Natural killer cell (primary cell): Measurements from ENCODE around the gene TENT5C. TPM values are rescaled to one million over a fixed set of nuclear protein-coding genes. Genes with fewer than 3 reads are reported as not detected.

Source experiments
- ATAC-seq, 3 donors: fragments of 150-1000 bp in 2 of 3; fragments of 200-7000 bp in 1 of 3; cut with Tn5 transposase; 1 replicate in 1 of 3; 2 replicates in 2 of 3; pipeline ENCODE4 v1.10.0; 2021; ENCODE audit warnings: mild to moderate bottlenecking in 2 of 3, moderate library complexity in 2 of 3
- DNase-seq, 2 donors: peaks; one replicate each; pipeline versions ENCODE4 v3.0.0 to v3.0.0-alpha.2; 2013 to 2021; ENCODE audit warnings: mixed read lengths in 1 of 2
- H3K27ac ChIP-seq: one replicate; pipeline ENCODE4 v1.5.1; 2013; ENCODE audit warnings: mild to moderate bottlenecking, low read length
- H3K27me3 ChIP-seq: one replicate; pipeline ENCODE4 v1.6.1; 2013; ENCODE audit warnings: low read length; ENCODE audit not compliant: control insufficient read depth, insufficient read depth
- H3K36me3 ChIP-seq: one replicate; pipeline ENCODE4 v1.6.1; 2013; ENCODE audit warnings: low read length; ENCODE audit not compliant: control insufficient read depth, insufficient read depth
- H3K4me1 ChIP-seq: one replicate; pipeline ENCODE4 v1.6.1; 2013; ENCODE audit warnings: low read length; ENCODE audit not compliant: control insufficient read depth, insufficient read depth
- H3K4me3 ChIP-seq: one replicate; pipeline ENCODE4 v1.5.1; 2013; ENCODE audit warnings: low read length
- H3K9me3 ChIP-seq: one replicate; pipeline ENCODE4 v1.6.1; 2013; ENCODE audit warnings: low read length; ENCODE audit not compliant: control insufficient read depth, insufficient read depth
- H3K27ac Mint-ChIP-seq, 2 donors: one replicate each; pipeline ENCODE4 v1.8.0; 2022; ENCODE audit warnings: mild to moderate bottlenecking in 2 of 2, mixed read lengths in 2 of 2, moderate library complexity in 1 of 2
- H3K27me3 Mint-ChIP-seq, 2 donors: one replicate each; pipeline ENCODE4 v1.8.0; 2022; ENCODE audit warnings: low read depth in 2 of 2, mixed read lengths in 2 of 2
- H3K36me3 Mint-ChIP-seq: one replicate; pipeline ENCODE4 v1.8.0; 2022; ENCODE audit warnings: mixed read lengths
- H3K4me1 Mint-ChIP-seq, 2 donors: one replicate each; pipeline ENCODE4 v1.8.0; 2022; ENCODE audit warnings: mixed read lengths in 2 of 2
- H3K4me3 Mint-ChIP-seq: one replicate; pipeline ENCODE4 v1.8.0; 2022; ENCODE audit warnings: mild to moderate bottlenecking, moderate library complexity, mixed read lengths
- H3K9me3 Mint-ChIP-seq, 2 donors: one replicate each; pipeline ENCODE4 v1.8.0; 2022; ENCODE audit warnings: mixed read lengths in 2 of 2
- CTCF ChIP-seq: fragments of 200-600 bp; IDR thresholded peaks from one replicate; pipeline ENCODE4 v1.8.0; 2022; ENCODE audit warnings: antibody characterized with exemption
- WGBS: methylation state at CpG from one replicate; pipeline ENCODE4 v1.1.7; 2013; ENCODE audit warnings: missing lambda C conversion rate; ENCODE audit not compliant: insufficient coverage; 5-methylcytosine and 5-hydroxymethylcytosine counted together
- intact Hi-C: fragments of 100-400 bp; cut with micrococcal nuclease; formaldehyde crosslinking; loops from one replicate; pipeline ENCODE4 v1.14.2; 2022
- total RNA-seq, 4 donors: library from RNA; stranded (reverse); fragments of 120-200 nt in 1 of 4; gene quantifications; one replicate each; pipeline versions ENCODE4 v1.2.3 to v1.2.4, GENCODE V29; 2013 to 2022

Gene TENT5C
- total RNA-seq, 3 donors from 2014 or later (not counting 1 experiment from before 2014, with no cell fraction given): 80.6 to 109 (median 90.9) TPM

GRCh38 chr1:117607471-117607870, 1.6 kb downstream of the TENT5C start:
- Mint-ChIP-seq H3K4me3 (peak overlapping the region; percentile 96), H3K9me3 (no peaks in the 10 kb centered on the region), H3K36me3 (no peaks in the 10 kb centered on the region), H3K4me1 (peaks cover 61 to 67% of the 10 kb centered on the region in 2 donors), H3K27me3 (peaks cover 3 to 7% of the 10 kb centered on the region in 2 donors), H3K27ac (peak overlapping the region; percentile 94 to 98)
- TF ChIP-seq CTCF: no peak
- peaks cover 1% of the 10 kb centered on the region for H3K36me3 ChIP-seq
- H3K4me1 ChIP-seq: peaks cover 36% of the 10 kb centered on the region
- no peaks in the 10 kb centered on the region for H3K27me3 ChIP-seq
- ATAC-seq (peak; percentile 2 to 24 (median 3)), DNase-seq (peak; percentile 43 to 78)
- intact Hi-C loops: loop anchor here (1.0 to 5.0 kb wide), 3 partner anchors 8 to 240 kb away; partner anchors contain the start of gene MAN1A2
- peak overlapping the region; percentile 99 for H3K4me3 ChIP-seq
- 1% methylated on average over 6 of the region's 6 CpGs for WGBS
- H3K27ac ChIP-seq: peak overlapping the region; percentile 83
- H3K9me3 ChIP-seq: no peaks in the 10 kb centered on the region

- Histone ChIP-seq H3K9me3 (no peaks in the 10 kb centered on the region), H3K27ac (peak overlapping the region; percentile 83), H3K36me3 (peaks cover 1% of the 10 kb centered on the region), H3K4me3 (no peak overlapping the region), H3K4me1 (peaks cover 41% of the 10 kb centered on the region), H3K27me3 (no peaks in the 10 kb centered on the region)
- Mint-ChIP-seq H3K27ac (peak overlapping the region; percentile 94 to 98), H3K9me3 (no peaks in the 10 kb centered on the region), H3K27me3 (no peaks in the 10 kb centered on the region), H3K4me3 (peak overlapping the region; percentile 96), H3K4me1 (peaks cover 68 to 74% of the 10 kb centered on the region in 2 donors), H3K36me3 (no peaks in the 10 kb centered on the region)
- DNase-seq: peak in 1 of 2 donors; percentile 11
- TF ChIP-seq CTCF: no peak
- ATAC-seq: no peak
- intact Hi-C loops: loop anchor here (5.0 kb wide), 1 partner anchor 241 kb away; the partner anchor contains the start of gene MAN1A2
- WGBS: 90% methylated on average over 6 of the region's 7 CpGs
Observed at GRCh38 chr1:117608115-117608615, 2.3 kb downstream of the TENT5C start.

- Mint-ChIP-seq H3K4me1 (peaks cover 74 to 80% of the 10 kb centered on the region in 2 donors), H3K4me3 (peak overlapping the region; percentile 96), H3K9me3 (no peaks in the 10 kb centered on the region), H3K27me3 (no peaks in the 10 kb centered on the region), H3K27ac (peak overlapping the region; percentile 94 to 98), H3K36me3 (no peaks in the 10 kb centered on the region)
- Histone ChIP-seq H3K27me3 (no peaks in the 10 kb centered on the region), H3K36me3 (peaks cover 1% of the 10 kb centered on the region), H3K4me3 (no peak overlapping the region), H3K9me3 (no peaks in the 10 kb centered on the region), H3K27ac (no peak overlapping the region), H3K4me1 (peaks cover 46% of the 10 kb centered on the region)
- ATAC-seq (no peak), DNase-seq (no peak)
- TF ChIP-seq CTCF: no peak
- intact Hi-C loops: loop anchor here (5.0 kb wide), 1 partner anchor 241 kb away; the partner anchor contains the start of gene MAN1A2
- WGBS: 8% methylated on average over 1 of the region's 1 CpG
Observed at GRCh38 chr1:117608758-117609157, 2.9 kb downstream of the TENT5C start.
